HEK293 (cell line): Measurements from ENCODE around the gene LRBA.

ENCODE experiments used
- CTCF ChIA-PET: fragments of 350-600 bp; formaldehyde crosslinking; extraction: SDS; loops from one replicate; lab custom pipeline; 2021; ENCODE audit warnings: antibody characterized with exemption; lab: Yijun Ruan, JAX
- POLR2A ChIA-PET: fragments of 300-600 bp; formaldehyde crosslinking; extraction: SDS; loops from one replicate; lab custom pipeline; 2020; ENCODE audit warnings: antibody characterized with exemption, inconsistent platforms; lab: Yijun Ruan, JAX
- H3K27ac ChIP-seq: fragments of 200-500 bp; sonication (Bioruptor generic); 2 replicates; pipeline ENCODE4 v1.5.1; 2014; ENCODE audit warnings: low read depth, low read length, control low read depth, inconsistent platforms; ENCODE audit errors: extremely low read depth
- H3K36me3 ChIP-seq, 2 experiments: fragments of 200-500 bp in 1 of 2; sonication (Bioruptor generic) in 1 of 2; 1 replicate in 1 of 2; 2 replicates in 1 of 2; pipeline ENCODE4 v1.5.1; 2014 to 2017; ENCODE audit warnings: inconsistent platforms in 2 of 2, low read length in 2 of 2; ENCODE audit not compliant: control insufficient read depth in 2 of 2, insufficient read depth in 1 of 2
- H3K4me1 ChIP-seq: fragments of 200-500 bp; sonication (Bioruptor generic); 2 replicates; pipeline ENCODE4 v1.5.1; 2014; ENCODE audit warnings: mild to moderate bottlenecking, low read length, inconsistent platforms; ENCODE audit not compliant: control insufficient read depth, insufficient read depth
- H3K4me3 ChIP-seq: 2 replicates; pipeline ENCODE4 v1.5.1; 2011; ENCODE audit warnings: low read depth, mild to moderate bottlenecking, control low read depth, low read length, moderate library complexity
- H3K9me3 ChIP-seq: fragments of 200-500 bp; sonication (Bioruptor generic); 2 replicates; pipeline ENCODE4 v1.5.1; 2014; ENCODE audit warnings: low read depth, low read length, inconsistent platforms; ENCODE audit not compliant: control insufficient read depth, insufficient read depth
- FEZF1 ChIP-seq: fragments of 450-650 bp; formaldehyde crosslinking; IDR thresholded peaks from 2 replicates; pipeline ENCODE4 v1.5.1; 2016; ENCODE audit warnings: missing biosample characterization, missing genetic modification characterization
- KLF10 ChIP-seq: fragments of 450-650 bp; IDR thresholded peaks from 2 replicates; pipeline ENCODE4 v1.5.1; 2018; ENCODE audit warnings: missing biosample characterization, mild to moderate bottlenecking, missing genetic modification characterization
- MZF1 ChIP-seq: fragments of 450-650 bp; formaldehyde crosslinking; IDR thresholded peaks from 2 replicates; pipeline ENCODE4 v1.5.1; 2017; ENCODE audit warnings: missing biosample characterization, missing genetic modification characterization, borderline replicate concordance
- RBAK ChIP-seq: fragments of 450-650 bp; formaldehyde crosslinking; IDR thresholded peaks from 2 replicates; pipeline ENCODE4 v1.5.1; 2016; ENCODE audit warnings: missing biosample characterization, missing genetic modification characterization
- SP2 ChIP-seq: fragments of 450-650 bp; formaldehyde crosslinking; IDR thresholded peaks from 2 replicates; pipeline ENCODE4 v1.5.1; 2016; ENCODE audit warnings: missing biosample characterization, missing genetic modification characterization
- SP3 ChIP-seq: fragments of 450-650 bp; formaldehyde crosslinking; IDR thresholded peaks from 2 replicates; pipeline ENCODE4 v1.5.1; 2016; ENCODE audit warnings: missing biosample characterization, missing genetic modification characterization
- SP7 ChIP-seq: fragments of 450-650 bp; formaldehyde crosslinking; IDR thresholded peaks from 2 replicates; pipeline ENCODE4 v1.5.1; 2016; ENCODE audit warnings: missing biosample characterization, missing genetic modification characterization
- WT1 ChIP-seq: fragments of 450-650 bp; formaldehyde crosslinking; IDR thresholded peaks from 2 replicates; pipeline ENCODE4 v1.5.1; 2016; ENCODE audit warnings: missing biosample characterization, missing genetic modification characterization
- YY2 ChIP-seq: fragments of 450-650 bp; formaldehyde crosslinking; IDR thresholded peaks from 2 replicates; pipeline ENCODE4 v1.5.1; 2016; ENCODE audit warnings: missing biosample characterization, missing genetic modification characterization
- ZBTB20 ChIP-seq: fragments of 450-650 bp; formaldehyde crosslinking; IDR thresholded peaks from 2 replicates; pipeline ENCODE4 v1.5.1; 2016; ENCODE audit warnings: missing biosample characterization, missing genetic modification characterization
- ZBTB21 ChIP-seq: fragments of 450-650 bp; formaldehyde crosslinking; IDR thresholded peaks from 2 replicates; pipeline ENCODE4 v1.5.1; 2017; ENCODE audit warnings: missing biosample characterization, missing genetic modification characterization
- ZFP37 ChIP-seq: fragments of 450-650 bp; formaldehyde crosslinking; IDR thresholded peaks from 2 replicates; pipeline ENCODE4 v1.5.1; 2016; ENCODE audit warnings: missing biosample characterization, missing genetic modification characterization
- ZFP69B ChIP-seq: fragments of 450-650 bp; formaldehyde crosslinking; IDR thresholded peaks from 2 replicates; pipeline ENCODE4 v1.5.1; 2016; ENCODE audit warnings: missing biosample characterization, missing genetic modification characterization
- ZNF121 ChIP-seq: fragments of 450-650 bp; formaldehyde crosslinking; IDR thresholded peaks from 2 replicates; pipeline ENCODE4 v1.5.1; 2016; ENCODE audit warnings: missing biosample characterization, missing genetic modification characterization
- ZNF2 ChIP-seq: fragments of 450-650 bp; formaldehyde crosslinking; IDR thresholded peaks from 2 replicates; pipeline ENCODE4 v1.5.1; 2016; ENCODE audit warnings: missing biosample characterization, missing genetic modification characterization
- ZNF24 ChIP-seq: fragments of 450-650 bp; formaldehyde crosslinking; IDR thresholded peaks from 2 replicates; pipeline ENCODE4 v1.5.1; 2016; ENCODE audit warnings: missing biosample characterization, missing genetic modification characterization
- ZNF324 ChIP-seq: fragments of 450-650 bp; formaldehyde crosslinking; IDR thresholded peaks from 2 replicates; pipeline ENCODE4 v1.5.1; 2016; ENCODE audit warnings: missing biosample characterization, missing genetic modification characterization
- ZNF366 ChIP-seq: fragments of 450-650 bp; formaldehyde crosslinking; conservative IDR thresholded peaks from 2 replicates; pipeline ENCODE4 v1.5.1; 2016; ENCODE audit warnings: missing biosample characterization, missing genetic modification characterization
- ZNF544 ChIP-seq: fragments of 450-650 bp; formaldehyde crosslinking; IDR thresholded peaks from 2 replicates; pipeline ENCODE4 v1.5.0; 2017; ENCODE audit warnings: missing biosample characterization, missing genetic modification characterization
- ZNF610 ChIP-seq: fragments of 450-650 bp; formaldehyde crosslinking; IDR thresholded peaks from 2 replicates; pipeline ENCODE4 v1.5.1; 2016; ENCODE audit warnings: missing biosample characterization, missing genetic modification characterization, borderline replicate concordance
- ZNF660 ChIP-seq: fragments of 450-650 bp; IDR thresholded peaks from 2 replicates; pipeline ENCODE4 v1.5.1; 2018; ENCODE audit warnings: missing biosample characterization, mild to moderate bottlenecking, missing genetic modification characterization
- ZNF776 ChIP-seq: fragments of 450-650 bp; formaldehyde crosslinking; IDR thresholded peaks from 2 replicates; pipeline ENCODE4 v1.5.0; 2017; ENCODE audit warnings: missing biosample characterization, missing genetic modification characterization, borderline replicate concordance
- ZNF843 ChIP-seq: fragments of 450-650 bp; formaldehyde crosslinking; IDR thresholded peaks from 2 replicates; pipeline ENCODE4 v1.5.1; 2016; ENCODE audit warnings: missing biosample characterization, missing genetic modification characterization
- TF ChIP-seq, protein P1 (sequence below): fragments of 450-650 bp; formaldehyde crosslinking; IDR thresholded peaks from 2 replicates; pipeline ENCODE4 v1.5.1; 2016; ENCODE audit warnings: missing biosample characterization, missing genetic modification characterization
- TF ChIP-seq, protein P2 (sequence below): fragments of 450-650 bp; formaldehyde crosslinking; IDR thresholded peaks from 2 replicates; pipeline ENCODE4 v1.5.1; 2016; ENCODE audit warnings: missing biosample characterization, missing genetic modification characterization
- TF ChIP-seq, protein P3 (sequence below): fragments of 450-650 bp; formaldehyde crosslinking; IDR thresholded peaks from 2 replicates; pipeline ENCODE4 v1.5.1; 2016; ENCODE audit warnings: missing biosample characterization, missing genetic modification characterization
- TF ChIP-seq, protein P4 (sequence below): fragments of 450-650 bp; formaldehyde crosslinking; IDR thresholded peaks from 2 replicates; pipeline ENCODE4 v1.5.0; 2017; ENCODE audit warnings: missing biosample characterization, missing genetic modification characterization, borderline replicate concordance
- TF ChIP-seq, protein P5 (sequence below): fragments of 450-650 bp; formaldehyde crosslinking; IDR thresholded peaks from 2 replicates; pipeline ENCODE4 v1.5.1; 2016; ENCODE audit warnings: missing biosample characterization, missing genetic modification characterization

The LRBA gene

DNA sequence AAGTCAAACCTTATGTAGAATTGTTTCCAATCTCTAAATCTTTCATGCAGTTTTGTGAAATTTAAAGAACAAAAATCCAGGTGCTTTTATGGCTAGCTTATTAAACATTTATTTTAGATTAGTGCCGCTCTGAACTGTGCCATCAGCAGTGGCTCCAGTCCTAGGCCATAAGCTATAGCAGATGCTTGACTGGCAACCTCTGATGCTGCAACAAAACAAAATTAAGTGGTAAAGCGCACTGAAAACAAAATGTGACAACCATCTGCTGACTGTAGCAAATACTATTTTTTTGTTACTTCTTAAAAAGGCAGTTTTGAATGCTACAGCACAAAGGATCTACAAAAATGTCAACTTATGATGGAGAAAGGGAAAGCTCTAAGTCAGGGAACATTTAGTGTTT lies 699.4 kb downstream of the LRBA start:
- no peak for TF ChIP-seq ZNF776 (tag by site-specific recombination)
- no peak for TF ChIP-seq ZNF366
- no peak for TF ChIP-seq ZBTB20 (tag by site-specific recombination)
- TF ChIP-seq, protein P1, sequence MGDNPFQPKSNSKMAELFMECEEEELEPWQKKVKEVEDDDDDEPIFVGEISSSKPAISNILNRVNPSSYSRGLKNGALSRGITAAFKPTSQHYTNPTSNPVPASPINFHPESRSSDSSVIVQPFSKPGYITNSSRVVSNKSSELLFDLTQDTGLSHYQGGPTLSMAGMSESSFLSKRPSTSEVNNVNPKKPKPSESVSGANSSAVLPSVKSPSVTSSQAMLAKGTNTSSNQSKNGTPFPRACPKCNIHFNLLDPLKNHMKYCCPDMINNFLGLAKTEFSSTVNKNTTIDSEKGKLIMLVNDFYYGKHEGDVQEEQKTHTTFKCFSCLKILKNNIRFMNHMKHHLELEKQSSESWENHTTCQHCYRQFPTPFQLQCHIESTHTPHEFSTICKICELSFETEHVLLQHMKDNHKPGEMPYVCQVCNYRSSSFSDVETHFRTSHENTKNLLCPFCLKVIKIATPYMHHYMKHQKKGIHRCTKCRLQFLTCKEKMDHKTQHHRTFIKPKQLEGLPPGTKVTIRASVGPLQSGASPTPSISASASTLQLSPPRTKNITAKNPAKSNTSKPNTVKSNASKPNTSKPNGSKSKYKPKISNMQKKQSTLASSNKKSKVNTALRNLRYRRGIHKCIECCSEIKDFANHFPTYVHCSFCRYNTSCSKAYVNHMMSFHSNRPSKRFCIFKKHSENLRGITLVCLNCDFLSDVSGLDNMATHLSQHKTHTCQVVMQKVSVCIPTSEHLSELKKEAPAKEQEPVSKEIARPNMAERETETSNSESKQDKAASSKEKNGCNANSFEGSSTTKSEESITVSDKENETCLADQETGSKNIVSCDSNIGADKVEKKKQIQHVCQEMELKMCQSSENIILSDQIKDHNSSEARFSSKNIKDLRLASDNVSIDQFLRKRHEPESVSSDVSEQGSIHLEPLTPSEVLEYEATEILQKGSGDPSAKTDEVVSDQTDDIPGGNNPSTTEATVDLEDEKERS (tag by site-specific recombination), result no peak
- no peak for TF ChIP-seq YY2 (tag by site-specific recombination)
- TF ChIP-seq ZNF660, result no peak
- TF ChIP-seq, protein P2, sequence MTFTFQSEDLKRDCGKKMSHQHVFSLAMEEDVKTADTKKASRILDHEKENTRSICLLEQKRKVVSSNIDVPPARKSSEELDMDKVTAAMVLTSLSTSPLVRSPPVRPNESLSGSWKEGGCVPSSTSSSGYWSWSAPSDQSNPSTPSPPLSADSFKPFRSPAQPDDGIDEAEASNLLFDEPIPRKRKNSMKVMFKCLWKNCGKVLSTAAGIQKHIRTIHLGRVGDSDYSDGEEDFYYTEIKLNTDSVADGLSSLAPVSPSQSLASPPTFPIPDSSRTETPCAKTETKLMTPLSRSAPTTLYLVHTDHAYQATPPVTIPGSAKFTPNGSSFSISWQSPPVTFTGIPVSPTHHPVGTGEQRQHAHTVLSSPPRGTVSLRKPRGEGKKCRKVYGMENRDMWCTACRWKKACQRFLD, result no peak
- no peak for TF ChIP-seq ZFP69B
- no peak for TF ChIP-seq WT1 (tag by site-specific recombination)
- no peak for TF ChIP-seq SP3 (tag by site-specific recombination)
- no peak for TF ChIP-seq ZNF121 (tag by site-specific recombination)
- TF ChIP-seq ZFP37, result no peak
- TF ChIP-seq, protein P3, sequence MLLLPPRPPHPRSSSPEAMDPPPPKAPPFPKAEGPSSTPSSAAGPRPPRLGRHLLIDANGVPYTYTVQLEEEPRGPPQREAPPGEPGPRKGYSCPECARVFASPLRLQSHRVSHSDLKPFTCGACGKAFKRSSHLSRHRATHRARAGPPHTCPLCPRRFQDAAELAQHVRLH (tag by site-specific recombination), result no peak
- TF ChIP-seq SP2 (tag by site-specific recombination), result no peak
- no peak for TF ChIP-seq ZNF843
- no peak for TF ChIP-seq MZF1 (tag by site-specific recombination)
- TF ChIP-seq, protein P4, sequence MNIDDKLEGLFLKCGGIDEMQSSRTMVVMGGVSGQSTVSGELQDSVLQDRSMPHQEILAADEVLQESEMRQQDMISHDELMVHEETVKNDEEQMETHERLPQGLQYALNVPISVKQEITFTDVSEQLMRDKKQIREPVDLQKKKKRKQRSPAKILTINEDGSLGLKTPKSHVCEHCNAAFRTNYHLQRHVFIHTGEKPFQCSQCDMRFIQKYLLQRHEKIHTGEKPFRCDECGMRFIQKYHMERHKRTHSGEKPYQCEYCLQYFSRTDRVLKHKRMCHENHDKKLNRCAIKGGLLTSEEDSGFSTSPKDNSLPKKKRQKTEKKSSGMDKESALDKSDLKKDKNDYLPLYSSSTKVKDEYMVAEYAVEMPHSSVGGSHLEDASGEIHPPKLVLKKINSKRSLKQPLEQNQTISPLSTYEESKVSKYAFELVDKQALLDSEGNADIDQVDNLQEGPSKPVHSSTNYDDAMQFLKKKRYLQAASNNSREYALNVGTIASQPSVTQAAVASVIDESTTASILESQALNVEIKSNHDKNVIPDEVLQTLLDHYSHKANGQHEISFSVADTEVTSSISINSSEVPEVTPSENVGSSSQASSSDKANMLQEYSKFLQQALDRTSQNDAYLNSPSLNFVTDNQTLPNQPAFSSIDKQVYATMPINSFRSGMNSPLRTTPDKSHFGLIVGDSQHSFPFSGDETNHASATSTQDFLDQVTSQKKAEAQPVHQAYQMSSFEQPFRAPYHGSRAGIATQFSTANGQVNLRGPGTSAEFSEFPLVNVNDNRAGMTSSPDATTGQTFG, result no peak
- no peak for TF ChIP-seq KLF10 (tag by site-specific recombination)
- Histone ChIP-seq H3K4me1 (no peaks in the 10 kb centered on the region), H3K4me3 (no peak overlapping the region), H3K9me3 (no peaks in the 10 kb centered on the region), H3K27ac (no peak overlapping the region), H3K36me3 (no peaks in the 10 kb centered on the region)
- CTCF ChIA-PET, result interaction anchor here (0.6 to 1.0 kb wide), 2 partner anchors 18 to 76 kb away, joined by 3 read pairs; no protein-coding TSS in a partner anchor
- POLR2A ChIA-PET, result no interaction called here

DNA sequence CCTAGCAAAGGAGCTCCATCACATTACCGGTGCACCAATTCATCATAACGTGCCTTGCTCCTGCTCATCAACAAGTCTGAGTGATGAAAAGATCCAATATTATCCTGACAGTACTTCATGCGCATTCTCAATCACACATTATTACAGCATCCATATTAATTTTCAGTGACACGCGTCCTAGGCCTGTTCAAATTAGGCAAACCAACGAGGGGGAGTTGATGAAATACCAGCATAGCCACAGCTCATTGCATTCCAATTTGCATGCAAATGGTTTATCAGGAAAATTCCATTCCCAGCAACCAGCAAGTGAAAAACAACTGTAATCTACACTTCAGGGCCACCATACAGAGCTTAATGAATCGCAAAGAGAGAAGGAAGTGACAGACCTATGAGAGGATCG lies 699.9 kb downstream of the LRBA start:
- no peaks in the 10 kb centered on the region for H3K36me3 ChIP-seq
- no peak overlapping the region for H3K27ac ChIP-seq
- no peaks in the 10 kb centered on the region for H3K9me3 ChIP-seq
- no peaks in the 10 kb centered on the region for H3K4me1 ChIP-seq
- TF ChIP-seq FEZF1 (tag by site-specific recombination) (no peak), ZNF610 (no peak), ZNF2 (no peak), SP3 (tag by site-specific recombination) (no peak), ZNF24 (no peak), YY2 (tag by site-specific recombination) (no peak), SP7 (tag by site-specific recombination) (no peak), ZBTB21 (no peak), RBAK (tag by site-specific recombination) (no peak), ZNF324 (tag by site-specific recombination) (no peak), ZNF544 (tag by site-specific recombination) (no peak)
- TF ChIP-seq, protein P2, result no peak
- TF ChIP-seq, protein P5, sequence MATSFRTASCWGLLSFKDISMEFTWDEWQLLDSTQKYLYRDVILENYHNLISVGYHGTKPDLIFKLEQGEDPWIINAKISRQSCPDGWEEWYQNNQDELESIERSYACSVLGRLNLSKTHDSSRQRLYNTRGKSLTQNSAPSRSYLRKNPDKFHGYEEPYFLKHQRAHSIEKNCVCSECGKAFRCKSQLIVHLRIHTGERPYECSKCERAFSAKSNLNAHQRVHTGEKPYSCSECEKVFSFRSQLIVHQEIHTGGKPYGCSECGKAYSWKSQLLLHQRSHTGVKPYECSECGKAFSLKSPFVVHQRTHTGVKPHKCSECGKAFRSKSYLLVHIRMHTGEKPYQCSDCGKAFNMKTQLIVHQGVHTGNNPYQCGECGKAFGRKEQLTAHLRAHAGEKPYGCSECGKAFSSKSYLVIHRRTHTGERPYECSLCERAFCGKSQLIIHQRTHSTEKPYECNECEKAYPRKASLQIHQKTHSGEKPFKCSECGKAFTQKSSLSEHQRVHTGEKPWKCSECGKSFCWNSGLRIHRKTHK (tag by site-specific recombination), result no peak
- POLR2A ChIA-PET, result no interaction called here
- CTCF ChIA-PET, result interaction anchor here (1.0 kb wide), 1 partner anchor 17 kb away, joined by 3 read pairs; no protein-coding TSS in a partner anchor
- no peak overlapping the region for H3K4me3 ChIP-seq
